A549 (cell line): Measurements from ENCODE around the gene DEFB127.

Experiments used
- CBX8 ChIP-seq: fragments of 200-600 bp; sonication (generic); IDR thresholded peaks from 2 replicates; pipeline ENCODE4 v1.6.1; 2016
- CHD4 ChIP-seq: fragments of 200-600 bp; sonication (generic); IDR thresholded peaks from 2 replicates; pipeline ENCODE4 v1.6.1; 2016; ENCODE audit warnings: antibody characterized with exemption, mild to moderate bottlenecking, borderline replicate concordance
- CTCF ChIP-seq: fragments of >200 bp; sonication (Bioruptor Twin); formaldehyde crosslinking; IDR thresholded peaks from 3 replicates; pipeline ENCODE4 v1.5.1; 2016
- EP300 ChIP-seq, 2 experiments: fragments of >200 bp; sonication (Bioruptor Twin); formaldehyde crosslinking; IDR thresholded peaks; 2 replicates in 1 of 2; 3 replicates in 1 of 2; pipeline ENCODE4 v1.6.1; 2016 to 2017
- KDM5A ChIP-seq: fragments of 200-600 bp; sonication (generic); IDR thresholded peaks from 2 replicates; pipeline ENCODE4 v1.6.1; 2016; ENCODE audit warnings: antibody characterized with exemption, mild to moderate bottlenecking
- MAX ChIP-seq: IDR thresholded peaks from 2 replicates; pipeline ENCODE4 v1.6.1; 2012
- MAZ ChIP-seq: fragments of 150-350 bp; IDR thresholded peaks from 2 replicates; pipeline ENCODE4 v1.6.1; 2014; ENCODE audit warnings: antibody characterized with exemption, low read depth, low read length, borderline replicate concordance
- MYC ChIP-seq: IDR thresholded peaks from 2 replicates; pipeline ENCODE4 v1.6.1; 2012; ENCODE audit warnings: mild to moderate bottlenecking, inconsistent platforms, low read length, improper control_type of control experiment, borderline replicate concordance
- POLR2A ChIP-seq: IDR thresholded peaks from 2 replicates; pipeline ENCODE4 v1.6.1; 2012; ENCODE audit warnings: mild to moderate bottlenecking, low read length
- RARB ChIP-seq: fragments of 250-450 bp; sonication (Bioruptor Pico); IDR thresholded peaks from 2 replicates; pipeline ENCODE4 v1.8.0; 2021; ENCODE audit warnings: mild to moderate bottlenecking, moderate library complexity
- SMC3 ChIP-seq: fragments of >200 bp; sonication (Bioruptor Twin); formaldehyde crosslinking; IDR thresholded peaks from 3 replicates; pipeline ENCODE4 v1.6.1; 2018; ENCODE audit warnings: inconsistent platforms

GRCh38 chr20:189611-190010 lies 32.4 kb downstream of the DEFB127 start, which contains the start of gene DEFB128:
- no peak for TF ChIP-seq POLR2A
- TF ChIP-seq CTCF = no peak
- TF ChIP-seq RARB (CRISPR knock-in tag) = no peak
- TF ChIP-seq CBX8 = no peak
- TF ChIP-seq CHD4 = no peak
- no peak for TF ChIP-seq MAX
- no peak for TF ChIP-seq SMC3
- TF ChIP-seq MYC = no peak
- TF ChIP-seq KDM5A = no peak
- TF ChIP-seq EP300 (IDR thresholded peaks at IDR 0.05) = no peak
- no peak for TF ChIP-seq MAZ
